Body of pancreas (tissue), 4 donors: ENCODE results near the gene RCOR2. TPM values are rescaled to one million over a fixed set of nuclear protein-coding genes. Genes with fewer than 3 reads are reported as not detected.

ENCODE experiments used
- ATAC-seq: fragments of 150-250 bp; one replicate; pipeline ENCODE4 v1.9.1; 2016
- DNase-seq, 4 donors: peaks; one replicate each; pipeline ENCODE4 v3.0.0-alpha.2; 2019
- H3K27ac ChIP-seq, 4 donors: fragments of 200-600 bp; sonication (generic); 1 replicate in 3 of 4; 2 replicates in 1 of 4; pipeline versions ENCODE4 v1.5.1 to v1.6.1; 2016 to 2019; ENCODE audit warnings: mild to moderate bottlenecking in 1 of 4, mixed read lengths in 1 of 4, moderate library complexity in 1 of 4
- H3K27me3 ChIP-seq, 2 donors: fragments of 200-600 bp; sonication (generic); one replicate each; pipeline ENCODE4 v1.6.0; 2016; ENCODE audit warnings: mild to moderate bottlenecking in 1 of 2
- H3K36me3 ChIP-seq, 2 donors: fragments of 200-600 bp; sonication (generic); replicated peaks in 1 of 2; 2 replicates each; pipeline ENCODE4 v1.5.1; 2016; ENCODE audit warnings: low read depth in 2 of 2; ENCODE audit not compliant: insufficient read depth in 1 of 2
- H3K4me1 ChIP-seq: fragments of 200-600 bp; sonication (generic); one replicate; pipeline ENCODE4 v1.6.0; 2016
- H3K4me3 ChIP-seq, 2 donors: fragments of 200-600 bp; sonication (generic); 1 replicate in 1 of 2; 2 replicates in 1 of 2; pipeline ENCODE4 v1.5.1; 2016 to 2019
- H3K9me3 ChIP-seq, 3 donors: fragments of 200-600 bp; sonication (generic); 1 replicate in 2 of 3; 2 replicates in 1 of 3; pipeline ENCODE4 v1.5.1; 2016
- CTCF ChIP-seq, 7 experiments: fragments of 450-650 bp in 4 of 7; fragments of 200-600 bp in 3 of 7; sonication (generic) in 3 of 7; IDR thresholded peaks; one replicate each; pipeline ENCODE4 v1.5.1; 2016 to 2019; ENCODE audit warnings: antibody characterized with exemption in 7 of 7
- POLR2A ChIP-seq, 3 donors: fragments of 450-650 bp; IDR thresholded peaks; one replicate each; pipeline ENCODE4 v1.6.1; 2016; ENCODE audit warnings: antibody characterized with exemption in 3 of 3, mild to moderate bottlenecking in 2 of 3
- WGBS, 2 donors: methylation state at CpG; one replicate each; pipeline ENCODE4 v1.1.5; 2017; 5-methylcytosine and 5-hydroxymethylcytosine counted together
- intact Hi-C: fragments of 100-400 bp; cut with DNase I; formaldehyde crosslinking; loops from one replicate; pipeline ENCODE4 v1.15.1; 2023
- total RNA-seq, 2 donors: library from RNA; depleted of rRNA; stranded (reverse); fragments of >200 nt; gene quantifications; one replicate each; pipeline ENCODE4 v1.1.0, GENCODE V29; 2016

The RCOR2 gene
- total RNA-seq, 2 donors from 2014 or later = 0.26 to 0.33 TPM

- WGBS, 2 donors = 66 to 70% methylated on average over 4 of the region's 4 CpGs
- ATAC-seq = no peak
- Histone ChIP-seq H3K9me3 (no peaks in the 10 kb centered on the region), H3K27ac (peak overlapping the region in 1 of 4 donors; percentile 12), H3K4me3 (no peak overlapping the region), H3K27me3 (no peaks in the 10 kb centered on the region), H3K4me1 (peaks cover 54% of the 10 kb centered on the region), H3K36me3 (no peaks in the 10 kb centered on the region)
- intact Hi-C loops = no loop called here
- DNase-seq = no peak
- TF ChIP-seq CTCF (IDR thresholded peaks at IDR 0.05) = no peak
- TF ChIP-seq POLR2A (IDR thresholded peaks at IDR 0.05) = no peak
These were observed 32.6 kb downstream of the RCOR2 start for GRCh38 chr11:63884196-63884932.

GRCh38 chr11:63883791-63884190, 33.2 kb downstream of the RCOR2 start:
- ATAC-seq = no peak
- Histone ChIP-seq H3K27me3 (no peaks in the 10 kb centered on the region), H3K4me1 (peaks cover 54% of the 10 kb centered on the region), H3K9me3 (no peaks in the 10 kb centered on the region), H3K27ac (peak overlapping the region in 1 of 4 donors; percentile 12), H3K4me3 (no peak overlapping the region), H3K36me3 (no peaks in the 10 kb centered on the region)
- 86 to 88% methylated on average over 6 of the region's 6 CpGs for WGBS, 2 donors
- DNase-seq = no peak
- no peak for TF ChIP-seq CTCF (IDR thresholded peaks at IDR 0.05)
- TF ChIP-seq POLR2A (IDR thresholded peaks at IDR 0.05) = no peak
- intact Hi-C loops = no loop called here

- no peaks in the 10 kb centered on the region for H3K36me3 ChIP-seq
- H3K27me3 ChIP-seq = no peaks in the 10 kb centered on the region
- DNase-seq (peak in 1 of 4 donors; percentile 59), ATAC-seq (no peak)
- peaks cover 54% of the 10 kb centered on the region for H3K4me1 ChIP-seq
- intact Hi-C loops = no loop called here
- no peaks in the 10 kb centered on the region for H3K9me3 ChIP-seq
- TF ChIP-seq CTCF (IDR thresholded peaks at IDR 0.05) (no peak), POLR2A (IDR thresholded peaks at IDR 0.05) (no peak)
- no peak overlapping the region for H3K27ac ChIP-seq
- H3K4me3 ChIP-seq = no peak overlapping the region
- WGBS, 2 donors = 62 to 92% methylated on average over 4 to 7 of the region's 7 CpGs
These were observed 34.3 kb downstream of the RCOR2 start for GRCh38 chr11:63882555-63883242.

GRCh38 chr11:63880403-63880790, 36.6 kb downstream of the RCOR2 start:
- Histone ChIP-seq H3K27ac (peak overlapping the region in 1 of 4 donors; percentile 34), H3K27me3 (no peaks in the 10 kb centered on the region), H3K9me3 (no peaks in the 10 kb centered on the region), H3K4me3 (no peak overlapping the region), H3K4me1 (peaks cover 62% of the 10 kb centered on the region), H3K36me3 (no peaks in the 10 kb centered on the region)
- WGBS, 2 donors = 45 to 65% methylated on average over 3 of the region's 3 CpGs
- TF ChIP-seq CTCF (IDR thresholded peaks at IDR 0.05) (no peak), POLR2A (IDR thresholded peaks at IDR 0.05) (no peak)
- DNase-seq (no peak), ATAC-seq (no peak)
- intact Hi-C loops = no loop called here
